ENCODE data around the gene FAM161A. TPM values are rescaled to one million over a fixed set of nuclear protein-coding genes. Genes with fewer than 3 reads are reported as not detected.

Gene FAM161A
- total RNA-seq, 1 donor from 2014 or later = 3.2 TPM

GRCh38 chr2:61841286-61841685, 12.6 kb downstream of the FAM161A start:
- Mint-ChIP-seq H3K4me1 (ENCODE audit: unreplicated experiment) (peaks cover 3% of the 10 kb centered on the region), H3K27me3 (ENCODE audit: unreplicated experiment) (no peaks in the 10 kb centered on the region), H3K27ac (ENCODE audit: unreplicated experiment) (no peak overlapping the region), H3K9me3 (ENCODE audit: unreplicated experiment) (no peaks in the 10 kb centered on the region), H3K4me3 (ENCODE audit: unreplicated experiment) (no peak overlapping the region), H3K36me3 (ENCODE audit: unreplicated experiment) (peaks cover 1% of the 10 kb centered on the region)
- DNase-seq (ENCODE audit: extremely low spot score, unreplicated experiment) = no peak
- TF ChIP-seq, protein P1, sequence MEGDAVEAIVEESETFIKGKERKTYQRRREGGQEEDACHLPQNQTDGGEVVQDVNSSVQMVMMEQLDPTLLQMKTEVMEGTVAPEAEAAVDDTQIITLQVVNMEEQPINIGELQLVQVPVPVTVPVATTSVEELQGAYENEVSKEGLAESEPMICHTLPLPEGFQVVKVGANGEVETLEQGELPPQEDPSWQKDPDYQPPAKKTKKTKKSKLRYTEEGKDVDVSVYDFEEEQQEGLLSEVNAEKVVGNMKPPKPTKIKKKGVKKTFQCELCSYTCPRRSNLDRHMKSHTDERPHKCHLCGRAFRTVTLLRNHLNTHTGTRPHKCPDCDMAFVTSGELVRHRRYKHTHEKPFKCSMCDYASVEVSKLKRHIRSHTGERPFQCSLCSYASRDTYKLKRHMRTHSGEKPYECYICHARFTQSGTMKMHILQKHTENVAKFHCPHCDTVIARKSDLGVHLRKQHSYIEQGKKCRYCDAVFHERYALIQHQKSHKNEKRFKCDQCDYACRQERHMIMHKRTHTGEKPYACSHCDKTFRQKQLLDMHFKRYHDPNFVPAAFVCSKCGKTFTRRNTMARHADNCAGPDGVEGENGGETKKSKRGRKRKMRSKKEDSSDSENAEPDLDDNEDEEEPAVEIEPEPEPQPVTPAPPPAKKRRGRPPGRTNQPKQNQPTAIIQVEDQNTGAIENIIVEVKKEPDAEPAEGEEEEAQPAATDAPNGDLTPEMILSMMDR (IDR thresholded peaks at IDR 0.05) = no peak

DNA sequence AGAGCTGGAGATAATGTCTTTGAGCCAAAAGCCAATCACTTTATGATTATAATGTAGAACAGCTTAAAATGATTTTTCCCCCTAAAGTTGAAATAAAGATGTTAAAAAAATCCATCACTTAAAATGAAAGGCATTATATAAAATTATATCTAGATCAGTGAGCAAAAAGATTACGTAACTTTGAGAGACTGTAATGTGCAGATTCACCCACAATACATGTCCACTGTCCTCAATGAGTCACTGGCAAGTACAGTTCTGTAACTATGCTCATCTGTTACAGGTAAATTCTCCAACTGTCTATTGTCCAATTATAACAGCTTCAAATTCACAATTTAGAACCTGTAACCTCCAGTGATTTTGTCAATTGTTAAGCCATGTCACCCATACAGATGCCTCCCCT, 19.0 kb downstream of the FAM161A start:
- no peaks in the 10 kb centered on the region for H3K27me3 Mint-ChIP-seq (ENCODE audit: unreplicated experiment)
- H3K27ac Mint-ChIP-seq (ENCODE audit: unreplicated experiment) = no peak overlapping the region
- DNase-seq (ENCODE audit: extremely low spot score, unreplicated experiment) = no peak
- peaks cover 3% of the 10 kb centered on the region for H3K4me1 Mint-ChIP-seq (ENCODE audit: unreplicated experiment)
- no peak overlapping the region for H3K4me3 Mint-ChIP-seq (ENCODE audit: unreplicated experiment)
- TF ChIP-seq, protein P1 (IDR thresholded peaks at IDR 0.05) = no peak
- no peaks in the 10 kb centered on the region for H3K9me3 Mint-ChIP-seq (ENCODE audit: unreplicated experiment)
- peaks cover 7% of the 10 kb centered on the region for H3K36me3 Mint-ChIP-seq (ENCODE audit: unreplicated experiment)

DNA sequence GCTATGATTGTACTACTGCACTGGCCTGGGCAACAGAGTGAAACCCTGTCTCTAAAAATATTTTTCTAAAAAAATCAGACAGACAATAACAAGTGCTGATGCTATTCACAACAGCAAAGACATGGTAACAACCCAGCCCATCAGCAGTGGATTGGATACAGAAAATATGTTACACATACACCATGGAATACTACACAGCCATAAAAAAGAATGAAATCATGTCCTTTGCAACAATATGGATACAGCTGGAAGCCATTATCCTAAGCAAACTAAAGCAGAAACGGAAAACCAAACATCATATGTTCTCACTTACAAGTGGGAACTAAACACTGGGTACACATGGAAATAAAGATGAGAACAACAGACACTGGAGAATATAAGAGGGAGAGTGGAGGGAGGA, 19.9 kb downstream of the FAM161A start:
- no peaks in the 10 kb centered on the region for H3K27me3 Mint-ChIP-seq (ENCODE audit: unreplicated experiment)

GRCh38 chr2:61832183-61832841, 21.5 kb downstream of the FAM161A start:
- Mint-ChIP-seq H3K27me3 (ENCODE audit: unreplicated experiment) (no peaks in the 10 kb centered on the region), H3K27ac (ENCODE audit: unreplicated experiment) (no peak overlapping the region), H3K9me3 (ENCODE audit: unreplicated experiment) (no peaks in the 10 kb centered on the region), H3K4me1 (ENCODE audit: unreplicated experiment) (no peaks in the 10 kb centered on the region), H3K4me3 (ENCODE audit: unreplicated experiment) (no peak overlapping the region), H3K36me3 (ENCODE audit: unreplicated experiment) (peaks cover 7% of the 10 kb centered on the region)
- no peak for DNase-seq (ENCODE audit: extremely low spot score, unreplicated experiment)
- TF ChIP-seq, protein P1 (IDR thresholded peaks at IDR 0.05) = no peak

More for the DNA sequence above, 19.9 kb downstream of the FAM161A start:
- Mint-ChIP-seq H3K27ac (ENCODE audit: unreplicated experiment) (no peak overlapping the region), H3K4me1 (ENCODE audit: unreplicated experiment) (peaks cover 3% of the 10 kb centered on the region), H3K36me3 (ENCODE audit: unreplicated experiment) (peaks cover 7% of the 10 kb centered on the region), H3K4me3 (ENCODE audit: unreplicated experiment) (no peak overlapping the region), H3K9me3 (ENCODE audit: unreplicated experiment) (no peaks in the 10 kb centered on the region)
- DNase-seq (ENCODE audit: extremely low spot score, unreplicated experiment) = no peak
- TF ChIP-seq, protein P1 (IDR thresholded peaks at IDR 0.05) = no peak

- no peaks in the 10 kb centered on the region for H3K4me1 Mint-ChIP-seq (ENCODE audit: unreplicated experiment)
- H3K36me3 Mint-ChIP-seq (ENCODE audit: unreplicated experiment) = peaks cover 2% of the 10 kb centered on the region
- H3K9me3 Mint-ChIP-seq (ENCODE audit: unreplicated experiment) = no peaks in the 10 kb centered on the region
- no peak overlapping the region for H3K27ac Mint-ChIP-seq (ENCODE audit: unreplicated experiment)
- TF ChIP-seq, protein P1 (IDR thresholded peaks at IDR 0.05) = no peak
- no peak overlapping the region for H3K4me3 Mint-ChIP-seq (ENCODE audit: unreplicated experiment)
- no peak for DNase-seq (ENCODE audit: extremely low spot score, unreplicated experiment)
- H3K27me3 Mint-ChIP-seq (ENCODE audit: unreplicated experiment) = peaks cover 16% of the 10 kb centered on the region
These were observed 31.6 kb downstream of the FAM161A start for GRCh38 chr2:61822255-61822654.

Data from osteocyte (in vitro differentiated cells).